HG03378 (cell line): ENCODE measurements around the gene DMXL2.
A peak's percentile ranks its signal among the peaks of the same experiment; 100 is the strongest.
"Not testable (repeated sequence)": the region's sequence is repeated elsewhere in the genome, so short reads cannot be mapped to it uniquely, and the experiment has no call there.

Experiments used
- ATAC-seq: cut with Tn5 transposase; IDR thresholded peaks from one replicate; pipeline ENCODE4 v1.9.1; 2021; ENCODE audit warnings: mild to moderate bottlenecking, moderate library complexity; ENCODE audit not compliant: unreplicated experiment

Gene DMXL2

DNA sequence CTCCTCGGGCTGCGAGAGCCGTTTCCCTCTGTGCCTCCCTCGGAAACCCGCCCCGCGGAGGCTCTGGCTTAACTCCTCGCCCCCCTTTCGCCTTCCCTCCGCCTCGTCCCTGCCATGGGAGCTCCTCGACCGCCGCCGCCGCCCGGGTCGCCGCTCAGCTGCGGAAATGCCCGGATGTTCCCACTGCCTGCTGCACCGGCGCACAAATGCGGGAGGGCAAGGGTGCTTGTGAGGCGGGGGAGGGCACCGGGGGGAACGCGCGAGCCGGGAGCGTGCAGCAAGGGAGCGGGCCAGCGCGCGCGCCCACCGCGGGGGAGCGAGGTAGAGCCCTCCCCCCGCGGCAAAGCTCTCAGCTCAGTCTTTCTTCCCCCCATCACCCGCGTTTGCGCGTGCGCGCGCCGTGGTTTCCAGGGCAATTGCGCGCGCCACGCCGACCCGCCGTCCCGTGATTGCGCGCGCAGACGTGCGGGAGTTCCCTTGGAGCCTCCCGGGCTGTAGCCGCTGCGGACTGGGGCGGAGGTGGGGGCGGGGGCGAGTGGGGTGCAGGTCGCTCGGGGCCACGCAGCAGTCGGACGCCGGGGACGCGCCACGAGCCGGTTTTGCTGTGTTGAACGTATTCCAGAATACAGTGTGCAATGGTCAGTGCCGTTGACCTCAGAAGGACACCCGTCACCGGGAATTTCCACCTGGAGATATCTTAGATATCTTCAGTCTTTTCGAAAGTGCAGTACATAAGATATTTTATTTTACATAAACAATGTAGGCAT lies at the start of gene DMXL2:
Gene DMXL2, minus strand, starts transcription at position 168 of the 767 bp plus-strand sequence. CDS start 226 bp downstream, outside the sequence.
- peak; percentile 9 for ATAC-seq

DNA sequence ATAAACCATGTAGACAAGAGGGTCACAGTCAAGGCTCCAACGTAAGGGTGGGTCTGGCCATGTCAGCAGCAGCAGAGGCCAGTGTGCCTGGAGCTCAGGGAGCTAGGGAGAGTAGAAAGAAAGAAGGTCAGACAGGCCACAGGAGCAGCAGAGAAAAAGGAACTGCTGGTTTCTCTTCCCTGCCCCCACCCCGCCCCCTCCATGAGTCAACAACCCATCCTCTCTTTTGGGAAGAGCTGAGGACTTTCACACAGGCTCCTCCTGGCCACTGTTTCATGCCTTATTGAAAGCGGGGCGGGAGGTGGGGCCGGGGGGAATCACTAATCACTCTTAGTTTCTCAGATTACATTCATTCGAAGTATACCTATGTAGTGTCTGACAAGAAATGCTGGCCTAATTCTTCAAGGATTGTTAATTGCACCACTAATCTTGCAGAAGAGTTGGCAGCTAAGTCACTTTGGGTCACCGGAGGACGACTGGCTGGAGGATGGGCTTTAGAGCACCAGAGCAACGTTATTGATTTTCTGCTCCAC lies 49.6 kb upstream of the DMXL2 start:
- no peak for ATAC-seq

GRCh38 chr15:51669381-51669780 lies 46.8 kb upstream of the DMXL2 start:
- ATAC-seq, result no peak

DNA sequence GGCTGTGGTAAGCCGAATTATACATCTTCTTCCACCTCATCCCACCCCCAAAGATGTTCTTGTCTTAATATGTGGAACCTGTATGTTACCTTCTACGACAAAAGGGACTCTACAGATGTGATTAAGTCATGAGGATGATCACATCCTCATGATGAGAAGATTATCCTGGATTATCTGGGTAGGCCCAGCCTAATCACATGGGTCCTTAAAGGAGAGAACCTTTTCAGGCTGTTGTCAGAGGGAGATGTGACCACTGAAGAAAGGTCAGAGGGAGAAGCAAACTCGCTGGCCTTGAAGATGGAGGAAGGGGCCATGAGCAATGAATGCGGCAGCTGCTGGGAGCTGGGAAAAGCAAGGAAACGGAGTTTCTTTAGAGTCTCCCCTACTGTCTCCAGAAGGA lies 45.9 kb upstream of the DMXL2 start:
- no peak for ATAC-seq

DNA sequence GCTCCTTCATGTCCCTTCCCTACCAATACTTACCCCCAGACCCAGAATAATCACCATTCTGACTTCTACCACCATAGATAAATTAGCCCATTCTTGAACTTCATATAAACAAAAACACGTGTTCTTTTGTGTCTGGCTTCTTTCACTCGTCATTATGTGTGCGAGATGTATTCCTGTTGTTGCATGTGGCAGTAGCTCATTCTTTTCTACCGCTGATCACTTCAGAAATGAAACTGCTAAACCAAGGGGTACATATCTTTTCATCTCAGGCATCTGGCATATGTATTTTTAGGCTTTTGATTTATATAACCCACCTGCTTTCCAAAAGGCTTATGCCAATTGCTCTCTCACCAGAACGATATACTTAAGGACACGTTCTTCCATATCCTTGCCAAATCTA lies 44.9 kb upstream of the DMXL2 start:
- no peak for ATAC-seq

DNA sequence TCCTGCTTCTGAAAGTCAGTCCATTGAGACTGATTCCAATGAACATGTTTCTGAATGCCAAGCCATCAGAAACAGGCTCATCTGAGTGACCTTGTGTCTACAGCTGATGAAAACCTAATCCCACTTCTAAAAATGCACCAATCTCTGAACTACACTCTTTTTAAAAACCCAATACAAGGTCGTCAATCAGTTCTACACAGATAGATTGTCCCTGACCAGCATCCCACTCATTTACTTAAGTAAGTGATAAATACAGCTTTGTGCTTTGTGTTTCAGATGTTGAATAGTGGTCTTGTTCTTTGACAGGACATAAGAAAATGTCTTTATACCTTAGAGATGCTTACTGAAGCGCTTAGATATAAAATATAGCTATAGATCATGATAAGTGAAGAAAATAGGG lies 38.5 kb upstream of the DMXL2 start:
- no peak for ATAC-seq

GRCh38 chr15:51658664-51659063 lies 36.1 kb upstream of the DMXL2 start:
- no peak for ATAC-seq

DNA sequence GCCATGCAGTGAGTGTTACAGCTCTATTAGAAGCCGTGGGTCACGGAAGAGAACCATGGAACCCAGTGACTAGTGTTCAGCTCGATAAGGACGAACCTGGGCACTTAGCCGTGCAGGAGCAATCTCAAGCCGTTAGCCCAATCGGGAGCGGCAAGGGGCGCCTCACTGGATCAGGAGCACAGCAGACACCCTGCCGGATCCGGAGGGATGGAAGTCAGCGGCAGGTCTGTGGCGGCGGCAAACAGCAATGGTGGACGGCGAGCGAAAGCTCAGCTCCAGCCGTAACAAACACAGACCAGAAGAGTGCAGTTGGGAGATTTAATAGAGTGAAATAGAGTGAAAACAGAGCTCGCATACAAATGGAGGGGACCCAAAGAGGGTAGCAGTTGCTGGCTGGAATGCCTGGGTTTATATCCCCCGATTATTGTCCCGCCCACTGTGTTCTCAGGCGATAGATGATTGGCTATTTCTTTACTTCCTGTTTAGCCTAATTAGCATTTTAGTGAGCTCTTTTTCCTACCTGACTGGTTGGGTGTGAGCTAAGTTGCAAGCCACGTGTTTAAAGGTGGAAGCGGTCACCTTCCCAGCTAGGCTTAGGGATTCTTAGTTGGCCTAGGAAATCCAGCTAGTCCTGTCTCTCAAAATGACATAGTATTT lies 33.0 kb upstream of the DMXL2 start:
- not testable (repeated sequence) for ATAC-seq

DNA sequence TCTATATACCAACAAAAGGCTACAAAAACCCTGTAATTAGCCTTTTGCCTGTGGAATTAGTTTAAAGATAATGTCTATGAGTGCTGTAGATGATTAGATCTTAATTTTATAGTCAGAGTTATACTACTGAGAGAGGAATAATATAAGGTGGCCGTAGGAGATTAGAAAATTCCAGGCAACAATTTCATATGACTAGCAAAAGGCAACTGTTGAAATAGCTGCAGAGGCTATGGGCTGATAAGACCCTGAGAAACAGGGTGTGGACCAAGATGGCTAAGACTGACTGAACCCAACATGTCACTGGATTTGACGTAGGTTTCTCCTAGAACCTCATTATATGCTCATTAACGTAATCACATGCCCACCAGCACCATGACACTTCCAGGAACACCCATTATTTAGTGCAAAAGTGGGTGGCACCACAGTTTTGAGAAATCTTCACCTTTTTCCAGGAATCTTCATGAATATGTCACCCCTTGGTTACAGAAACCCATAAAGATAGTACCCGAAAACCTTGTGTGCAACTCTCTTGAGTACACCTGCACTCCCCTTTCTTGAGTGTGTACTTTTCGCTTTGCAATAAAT lies 29.6 kb upstream of the DMXL2 start:
- ATAC-seq, result no peak

GRCh38 chr15:51649659-51650521 lies 27.3 kb upstream of the DMXL2 start:
- ATAC-seq, result peak; percentile 65

DNA sequence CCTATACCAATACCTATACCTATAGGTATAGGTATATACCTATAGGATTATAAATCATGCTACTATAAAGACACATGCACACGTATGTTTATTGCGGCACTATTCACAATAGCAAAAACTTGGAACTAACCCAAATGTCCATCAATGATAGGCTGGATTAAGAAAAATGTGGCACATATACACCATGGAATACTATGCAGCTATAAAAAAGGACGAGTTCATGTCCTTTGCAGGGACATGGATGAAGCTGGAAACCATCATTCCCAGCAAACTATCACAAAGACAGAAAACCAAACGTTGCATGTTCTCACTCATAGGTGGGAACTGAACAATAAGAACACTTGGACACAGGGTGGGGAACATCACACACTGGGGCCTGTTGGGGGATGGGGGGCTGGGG lies 26.1 kb upstream of the DMXL2 start:
- not testable (repeated sequence) for ATAC-seq

DNA sequence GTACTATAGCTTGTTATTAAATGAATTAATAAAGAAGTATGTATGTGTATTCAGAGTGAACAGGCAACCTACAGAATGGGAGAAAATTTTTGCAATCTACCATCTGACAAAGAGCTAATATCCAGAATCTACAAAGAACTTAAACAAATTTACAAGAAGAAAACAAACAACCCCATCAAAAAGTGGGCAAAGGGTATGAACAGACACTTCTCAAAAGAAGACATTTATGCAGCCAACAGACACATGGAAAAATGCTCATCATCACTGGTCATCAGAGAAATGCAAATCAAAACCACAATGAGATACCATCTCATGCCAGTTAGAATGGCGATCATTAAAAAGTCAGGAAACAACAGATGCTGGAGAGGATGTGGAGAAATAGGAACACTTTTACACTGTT lies 25.5 kb upstream of the DMXL2 start:
- ATAC-seq, result not testable (repeated sequence)

DNA sequence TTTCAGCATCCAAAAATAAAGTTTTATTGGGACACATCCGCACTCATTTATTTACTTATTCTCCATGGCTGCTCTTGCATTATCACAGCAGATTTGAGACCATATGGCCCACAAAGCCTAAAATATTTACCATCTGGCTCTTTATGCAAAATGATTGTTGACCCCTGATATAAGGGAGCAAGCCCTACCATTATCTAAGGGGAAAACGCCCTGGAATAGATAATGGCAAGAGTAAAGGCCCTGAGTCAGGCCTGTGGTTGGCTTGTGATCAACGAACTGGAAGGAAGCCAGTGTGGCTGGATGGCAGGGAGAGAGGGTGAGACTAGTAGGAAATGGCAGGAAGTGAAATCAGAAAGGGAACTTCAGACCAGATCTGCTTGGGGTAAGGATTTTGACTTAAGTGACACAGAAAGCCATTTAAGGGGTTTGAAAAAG lies 24.6 kb upstream of the DMXL2 start:
- ATAC-seq, result no peak

GRCh38 chr15:51642696-51643095 lies 20.1 kb upstream of the DMXL2 start:
- ATAC-seq, result no peak

GRCh38 chr15:51641490-51642130 lies 19.0 kb upstream of the DMXL2 start:
- ATAC-seq, result no peak

GRCh38 chr15:51634591-51635198 lies 12.1 kb upstream of the DMXL2 start:
- no peak for ATAC-seq

DNA sequence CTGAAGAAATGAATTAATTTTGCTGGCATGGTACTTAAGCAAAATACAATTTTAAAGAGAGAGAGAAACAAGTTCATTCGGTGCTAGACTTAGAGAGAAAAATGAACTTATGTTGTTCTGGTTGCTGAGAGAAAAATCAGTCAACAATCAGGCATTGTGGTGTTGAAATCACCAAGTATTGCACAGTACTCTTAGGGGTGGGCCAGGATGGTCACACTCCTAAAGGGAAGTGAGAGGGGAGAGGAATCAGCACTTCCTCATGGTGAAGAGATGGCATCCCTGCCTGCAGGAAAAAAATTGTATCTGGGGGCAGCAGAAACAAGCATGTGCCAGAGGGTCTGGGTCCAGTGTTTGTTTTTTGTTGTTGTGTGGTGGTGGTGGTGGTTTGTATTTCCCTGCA lies 7.0 kb upstream of the DMXL2 start:
- ATAC-seq, result no peak

- ATAC-seq, result peak; percentile 45
Measured at GRCh38 chr15:51625236-51625635, 2.7 kb upstream of the DMXL2 start.

DNA sequence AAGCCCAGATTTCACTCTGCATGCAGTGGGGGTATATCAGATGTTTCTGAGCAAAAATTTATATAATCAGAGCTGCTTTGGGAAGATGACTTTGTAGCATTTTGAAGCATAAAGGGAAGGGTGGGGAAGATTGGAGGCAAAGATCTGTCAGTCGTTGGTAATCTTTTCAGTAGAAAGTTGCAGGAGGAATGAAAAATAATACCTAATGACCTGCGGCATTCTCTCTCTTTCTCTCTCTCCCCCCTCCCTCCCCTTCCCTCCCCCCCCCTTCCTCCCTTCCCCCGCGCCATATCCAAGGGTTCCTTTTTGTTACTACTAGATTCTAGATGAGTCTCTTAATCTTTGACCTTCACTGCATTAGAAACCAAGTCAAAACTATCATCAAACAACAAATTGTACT lies 1.5 kb upstream of the DMXL2 start:
- ATAC-seq, result no peak

GRCh38 chr15:51623386-51623938 lies 891 bp upstream of the DMXL2 start:
- no peak for ATAC-seq
